HK-2 (cell line): ENCODE results near the gene SCUBE1.

ENCODE experiments used
- DNase-seq: peaks from one replicate; pipeline ENCODE4 v3.0.0-alpha.2; 2018; ENCODE audit not compliant: unreplicated experiment

SCUBE1 gene

GRCh38 chr22:43257549-43257948 is 85.6 kb downstream of the SCUBE1 start:
- no peak for DNase-seq

GRCh38 chr22:43256976-43257545 is 86.1 kb downstream of the SCUBE1 start:
- DNase-seq = no peak

- no peak for DNase-seq
Measured at GRCh38 chr22:43256569-43256968, 86.6 kb downstream of the SCUBE1 start.

- no peak for DNase-seq
Measured at GRCh38 chr22:43255299-43255698, 87.9 kb downstream of the SCUBE1 start.

GRCh38 chr22:43253839-43254238 is 89.3 kb downstream of the SCUBE1 start:
- no peak for DNase-seq

GRCh38 chr22:43252319-43252718 is 90.9 kb downstream of the SCUBE1 start:
- DNase-seq = no peak

GRCh38 chr22:43249789-43250471 is 93.2 kb downstream of the SCUBE1 start:
- DNase-seq = no peak

- DNase-seq = no peak
Measured at GRCh38 chr22:43247546-43248260, 95.5 kb downstream of the SCUBE1 start.

GRCh38 chr22:43246188-43246587 is 97.0 kb downstream of the SCUBE1 start:
- no peak for DNase-seq

GRCh38 chr22:43245717-43246116 is 97.5 kb downstream of the SCUBE1 start:
- DNase-seq = no peak

GRCh38 chr22:43244803-43245527 is 98.2 kb downstream of the SCUBE1 start:
- DNase-seq = no peak

GRCh38 chr22:43244402-43244801 is 98.8 kb downstream of the SCUBE1 start:
- DNase-seq = no peak

GRCh38 chr22:43243324-43243723 is 99.8 kb downstream of the SCUBE1 start:
- DNase-seq = no peak

GRCh38 chr22:43242627-43243026 is 100.5 kb downstream of the SCUBE1 start:
- DNase-seq = no peak

- no peak for DNase-seq
Measured at GRCh38 chr22:43241699-43242386, 101.3 kb downstream of the SCUBE1 start.

- DNase-seq = no peak
Measured at GRCh38 chr22:43241138-43241597, 102.0 kb downstream of the SCUBE1 start.

- no peak for DNase-seq
Measured at GRCh38 chr22:43240614-43241013, 102.6 kb downstream of the SCUBE1 start.

- no peak for DNase-seq
Measured at GRCh38 chr22:43239956-43240355, 103.2 kb downstream of the SCUBE1 start.

GRCh38 chr22:43239193-43239780 is 103.9 kb downstream of the SCUBE1 start:
- DNase-seq = no peak

- no peak for DNase-seq
Measured at GRCh38 chr22:43238526-43239006, 104.6 kb downstream of the SCUBE1 start.

GRCh38 chr22:43237280-43237679 is 105.9 kb downstream of the SCUBE1 start:
- DNase-seq = no peak
